Kidney capillary endothelial cell (primary cell): Measurements from ENCODE around the gene DOCK4.

Experiments used
- DNase-seq: peaks from one replicate; pipeline ENCODE4 v3.0.0-alpha.2; 2018; ENCODE audit warnings: low spot score

Gene DOCK4

GRCh38 chr7:112080978-112081377, 125.2 kb downstream of the DOCK4 start:
- peak; percentile 72 for DNase-seq

DNA sequence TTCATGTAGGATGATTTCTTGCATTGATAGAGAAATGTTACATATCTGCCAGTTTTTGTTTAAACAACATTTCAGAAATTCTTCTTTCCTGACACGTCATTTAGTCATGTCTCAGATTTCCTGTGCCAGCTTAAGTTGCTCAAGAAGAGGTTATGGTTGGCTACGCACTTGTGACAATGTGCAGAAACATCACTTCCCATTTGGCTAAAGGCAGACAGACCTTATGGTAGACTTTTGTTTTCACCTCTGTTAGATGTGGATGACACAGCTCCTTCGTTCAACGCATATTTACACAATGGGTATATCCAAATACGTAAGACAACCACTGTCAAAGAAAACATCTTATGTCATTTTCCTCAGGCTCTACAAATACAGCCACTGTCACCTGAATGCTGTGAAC, 125.8 kb downstream of the DOCK4 start:
- DNase-seq: peak; percentile 99

DNA sequence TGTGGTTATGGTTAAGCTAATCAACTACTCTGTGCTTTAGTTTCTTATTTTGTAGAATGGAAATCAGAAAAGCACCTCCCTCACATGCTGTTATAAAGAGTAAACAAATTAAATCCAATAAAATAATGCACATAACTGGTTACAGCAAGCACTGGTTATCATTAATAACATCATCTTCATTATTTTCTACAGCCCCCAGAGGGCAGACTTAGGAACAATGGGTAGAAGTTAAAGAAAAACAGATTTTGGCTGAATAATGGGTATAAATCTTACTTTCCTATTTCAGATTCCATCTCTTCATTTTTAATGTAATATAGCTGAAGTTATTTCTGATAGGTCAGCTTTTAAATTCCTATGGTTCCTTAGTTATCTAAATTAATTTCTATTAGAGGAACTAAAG, 126.5 kb downstream of the DOCK4 start:
- DNase-seq: no peak

- no peak for DNase-seq
Observed at GRCh38 chr7:112079122-112079521, 127.1 kb downstream of the DOCK4 start.

GRCh38 chr7:112076324-112076723, 129.9 kb downstream of the DOCK4 start:
- DNase-seq: no peak

DNA sequence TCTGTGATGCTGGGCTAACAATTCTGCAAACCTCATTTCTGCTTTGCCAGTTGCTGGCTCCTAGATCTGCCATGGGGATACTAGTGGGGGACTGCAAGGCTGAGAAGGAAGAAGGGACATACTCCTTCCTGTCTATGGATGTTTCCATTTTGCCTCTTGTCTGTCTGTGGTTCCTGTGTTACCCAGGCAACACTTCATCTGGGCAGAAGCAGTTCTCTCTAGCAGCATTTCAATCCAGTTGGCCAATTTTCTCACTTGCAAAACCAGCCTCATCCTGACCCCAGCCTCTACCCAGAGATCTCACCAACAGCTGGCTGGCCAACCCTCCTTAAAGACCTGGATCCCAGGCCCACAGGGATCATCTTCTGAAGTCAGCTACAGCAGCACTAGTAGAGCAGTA, 131.7 kb downstream of the DOCK4 start:
- no peak for DNase-seq

GRCh38 chr7:112073530-112073929, 132.7 kb downstream of the DOCK4 start:
- no peak for DNase-seq

DNA sequence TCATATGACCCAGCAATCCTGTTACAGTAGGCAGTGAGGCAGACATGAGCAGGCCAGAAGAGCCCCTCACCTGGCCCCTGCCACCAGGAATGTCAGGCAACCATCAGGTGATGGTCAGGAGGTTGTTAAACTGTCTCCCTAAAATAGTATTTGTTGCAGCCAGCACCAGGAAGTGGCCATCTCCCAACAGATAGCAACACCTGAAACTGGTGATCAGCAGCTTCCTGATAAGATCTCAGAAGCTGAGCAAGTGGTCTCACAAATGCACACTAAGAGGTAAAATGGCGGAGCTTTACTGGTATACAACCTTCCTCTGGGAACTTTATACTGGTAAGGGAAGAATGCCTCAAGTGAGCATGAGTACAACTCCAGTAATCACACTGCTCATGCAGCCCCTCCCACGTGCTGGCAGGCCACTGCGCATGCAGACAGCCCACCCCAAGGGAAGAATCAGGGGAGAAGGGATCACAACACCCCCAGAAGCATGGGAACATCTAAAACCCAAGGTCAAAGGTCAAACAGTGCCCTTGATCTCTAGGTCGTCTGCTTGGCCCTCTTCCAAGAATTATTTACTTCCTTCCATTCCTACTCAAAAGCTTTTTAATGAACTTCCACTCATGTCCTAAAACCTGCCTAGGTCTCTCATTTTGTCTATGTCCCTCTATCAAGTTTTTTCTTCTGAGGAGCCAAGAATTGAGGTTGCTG, 133.5 kb downstream of the DOCK4 start:
- DNase-seq: no peak

GRCh38 chr7:112071856-112072255, 134.3 kb downstream of the DOCK4 start:
- DNase-seq: peak; percentile 48

DNA sequence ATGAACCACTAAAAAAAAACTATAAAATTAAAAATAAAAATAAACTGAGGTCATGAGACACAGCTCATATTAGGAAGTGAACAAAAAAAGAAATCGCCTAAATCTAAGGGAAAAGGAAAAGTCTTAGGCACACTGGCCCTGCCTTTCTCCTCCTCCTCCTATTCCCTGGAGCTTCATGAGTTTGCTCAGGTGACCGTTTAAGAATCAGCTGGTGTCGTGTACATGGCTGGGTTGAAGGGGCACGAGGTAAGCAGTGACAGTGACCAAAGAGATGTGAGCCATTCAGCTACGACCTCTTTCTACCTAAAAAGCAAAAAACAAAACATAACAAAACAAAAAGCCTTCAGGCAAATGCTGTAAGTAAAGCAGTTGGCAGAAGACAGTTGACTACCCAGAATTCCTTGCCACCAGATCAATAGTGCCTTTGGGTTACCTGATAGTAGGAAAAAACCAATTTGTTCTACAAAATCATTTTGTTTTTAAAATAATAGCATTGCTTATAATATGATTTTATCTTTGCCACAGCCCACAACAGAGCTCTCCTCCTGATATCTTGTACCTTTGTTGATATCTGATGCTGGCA, 135.4 kb downstream of the DOCK4 start:
- DNase-seq: no peak

GRCh38 chr7:112069879-112070321, 136.3 kb downstream of the DOCK4 start:
- peak; percentile 78 for DNase-seq

GRCh38 chr7:112068967-112069366, 137.2 kb downstream of the DOCK4 start:
- no peak for DNase-seq

- no peak for DNase-seq
Observed at GRCh38 chr7:112067632-112068540, 138.3 kb downstream of the DOCK4 start.

- DNase-seq: no peak
Observed at GRCh38 chr7:112067200-112067599, 139.0 kb downstream of the DOCK4 start.

DNA sequence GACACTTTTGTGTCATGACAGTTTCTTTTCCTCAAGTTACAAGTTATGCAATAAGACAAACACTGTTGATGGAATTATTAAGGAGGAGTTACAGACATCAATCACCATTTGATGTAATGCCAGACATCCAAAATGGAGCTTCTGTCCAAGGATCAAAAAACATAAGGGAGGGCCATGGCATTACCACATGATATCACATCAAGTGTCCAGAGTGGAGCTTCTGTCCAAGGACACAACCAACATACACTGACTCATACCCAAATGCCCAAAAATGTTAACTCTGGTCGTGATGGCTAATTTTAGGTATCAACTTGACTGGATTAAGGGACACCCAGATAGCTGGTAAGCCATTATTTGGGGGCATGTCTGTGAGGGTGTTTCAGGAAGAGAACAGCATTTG, 140.4 kb downstream of the DOCK4 start:
- no peak for DNase-seq

GRCh38 chr7:112064627-112065385, 141.4 kb downstream of the DOCK4 start:
- no peak for DNase-seq

GRCh38 chr7:112063974-112064373, 142.2 kb downstream of the DOCK4 start:
- DNase-seq: no peak

- no peak for DNase-seq
Observed at GRCh38 chr7:112061051-112061450, 145.1 kb downstream of the DOCK4 start.

DNA sequence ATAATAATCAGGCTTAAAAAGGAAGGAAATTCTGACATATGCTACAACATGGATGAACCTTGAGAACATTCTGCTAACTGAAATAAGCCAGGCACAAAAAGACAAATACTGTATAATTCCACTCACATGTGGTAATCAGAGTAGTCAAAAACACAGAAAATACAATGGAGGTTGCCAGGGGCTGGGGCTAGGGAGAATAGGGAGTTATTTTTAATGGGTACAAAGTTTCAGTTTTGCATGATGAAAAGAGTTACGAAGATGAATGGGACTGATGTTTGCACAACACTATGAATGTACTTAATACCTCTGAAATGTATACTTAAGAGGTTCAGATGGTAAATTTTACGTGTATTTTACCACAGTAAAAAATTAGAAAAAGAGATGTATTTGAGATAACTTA, 145.6 kb downstream of the DOCK4 start:
- DNase-seq: no peak

GRCh38 chr7:112059675-112060074, 146.5 kb downstream of the DOCK4 start:
- no peak for DNase-seq

GRCh38 chr7:112058686-112059085, 147.5 kb downstream of the DOCK4 start:
- DNase-seq: no peak

DNA sequence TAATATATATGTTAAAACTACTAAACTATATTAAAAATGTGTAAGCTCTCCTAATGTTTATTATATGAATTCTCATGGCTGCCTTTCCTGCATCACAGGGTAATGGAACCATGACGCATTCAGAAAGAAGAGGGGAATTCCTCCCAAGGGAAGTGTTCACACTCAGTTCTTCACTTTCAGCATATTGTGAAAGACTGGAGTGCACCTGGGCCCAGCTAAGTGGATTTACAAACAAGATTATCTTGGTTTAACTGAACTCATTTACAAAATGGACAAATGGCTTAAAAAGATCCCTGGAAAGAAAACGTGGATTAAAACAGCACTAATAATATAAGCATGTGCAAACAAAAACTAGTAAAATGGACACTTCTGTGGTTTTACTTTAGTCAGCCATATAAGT, 149.8 kb downstream of the DOCK4 start:
- DNase-seq: no peak
